ENCODE measurements around the gene SORBS2. TPM values are rescaled to one million over a fixed set of nuclear protein-coding genes. Genes with fewer than 3 reads are reported as not detected.

The SORBS2 gene
- polyA plus RNA-seq, 1 donor from 2014 or later: 46.0 TPM

DNA sequence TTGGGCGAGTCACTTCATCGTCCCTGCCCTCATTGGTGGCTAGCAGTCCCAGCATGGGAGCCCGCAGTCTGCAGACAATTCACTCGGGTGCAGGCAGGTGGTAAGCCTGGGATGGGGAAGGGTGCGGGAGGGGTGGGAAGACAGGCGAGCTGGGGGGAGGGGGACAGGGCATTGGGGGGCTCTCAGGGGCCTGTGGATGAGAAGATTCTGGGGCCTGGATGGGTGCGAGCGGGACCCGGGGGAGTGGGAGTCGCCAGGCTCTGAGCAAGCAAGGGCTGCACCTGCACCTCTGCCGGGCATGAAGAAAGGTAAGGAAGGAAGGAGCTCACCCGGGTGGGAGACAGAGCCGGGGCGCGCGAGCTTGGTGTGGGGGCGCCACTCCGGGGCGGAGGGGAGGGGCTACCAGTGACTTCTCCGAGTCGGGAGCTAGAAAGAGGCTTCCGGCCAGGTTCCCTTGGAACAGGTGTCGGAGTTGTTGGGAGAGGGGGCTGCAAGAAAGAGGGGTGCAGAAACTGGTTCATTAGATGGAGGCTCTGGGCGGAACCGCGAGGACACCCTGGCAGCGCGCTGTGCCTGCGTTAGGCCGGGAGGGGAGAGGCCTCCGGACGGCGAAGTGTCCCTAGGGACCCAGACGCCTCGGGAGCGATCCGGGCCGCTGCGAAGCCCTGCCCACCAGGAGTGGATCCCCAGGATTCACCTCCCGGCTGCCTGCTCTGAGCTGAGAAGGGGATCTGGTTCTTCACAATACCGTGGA is 173.3 kb downstream of the SORBS2 start:
- Histone ChIP-seq H3K9me2 (ENCODE audit: insufficient read depth, low read length) (no peaks in the 10 kb centered on the region), H3K27me3 (ENCODE audit: insufficient read depth, low read depth, low read length) (no peaks in the 10 kb centered on the region), H3K9me3 (ENCODE audit: low read length) (no peaks in the 10 kb centered on the region), H3K79me2 (replicated peaks; ENCODE audit: insufficient read depth, low read length) (no peaks in the 10 kb centered on the region), H3K4me3 (ENCODE audit: low read length) (no peak overlapping the region), H3K9ac (ENCODE audit: low read length) (no peak overlapping the region), H3K36me3 (ENCODE audit: insufficient read depth, low read length) (peaks cover 8% of the 10 kb centered on the region), H3F3A (ENCODE audit: insufficient read depth, low read length, poor library complexity, severe bottlenecking) (no peaks in the 10 kb centered on the region), H2AFZ (ENCODE audit: low read depth, low read length) (no peak overlapping the region), H4K20me1 (ENCODE audit: insufficient read depth) (no peaks in the 10 kb centered on the region), H3K27ac (ENCODE audit: low read length) (no peak overlapping the region), H3K4me2 (ENCODE audit: low read length) (no peak overlapping the region)
- TF ChIP-seq POLR2AphosphoS5 (IDR thresholded peaks at IDR 0.05) (no peak), EZH2 (IDR thresholded peaks at IDR 0.05; ENCODE audit: borderline replicate concordance, insufficient read depth, low read length, poor library complexity, severe bottlenecking) (no peak), EP300 (conservative IDR thresholded peaks at IDR 0.05; ENCODE audit: poor library complexity, severe bottlenecking) (no peak), MXI1 (conservative IDR thresholded peaks at IDR 0.05; ENCODE audit: poor library complexity, severe bottlenecking) (no peak), RAD21 (conservative IDR thresholded peaks at IDR 0.05) (no peak), TAF1 (IDR thresholded peaks at IDR 0.05; ENCODE audit: low read depth) (no peak)
- TF ChIP-seq, protein P1, sequence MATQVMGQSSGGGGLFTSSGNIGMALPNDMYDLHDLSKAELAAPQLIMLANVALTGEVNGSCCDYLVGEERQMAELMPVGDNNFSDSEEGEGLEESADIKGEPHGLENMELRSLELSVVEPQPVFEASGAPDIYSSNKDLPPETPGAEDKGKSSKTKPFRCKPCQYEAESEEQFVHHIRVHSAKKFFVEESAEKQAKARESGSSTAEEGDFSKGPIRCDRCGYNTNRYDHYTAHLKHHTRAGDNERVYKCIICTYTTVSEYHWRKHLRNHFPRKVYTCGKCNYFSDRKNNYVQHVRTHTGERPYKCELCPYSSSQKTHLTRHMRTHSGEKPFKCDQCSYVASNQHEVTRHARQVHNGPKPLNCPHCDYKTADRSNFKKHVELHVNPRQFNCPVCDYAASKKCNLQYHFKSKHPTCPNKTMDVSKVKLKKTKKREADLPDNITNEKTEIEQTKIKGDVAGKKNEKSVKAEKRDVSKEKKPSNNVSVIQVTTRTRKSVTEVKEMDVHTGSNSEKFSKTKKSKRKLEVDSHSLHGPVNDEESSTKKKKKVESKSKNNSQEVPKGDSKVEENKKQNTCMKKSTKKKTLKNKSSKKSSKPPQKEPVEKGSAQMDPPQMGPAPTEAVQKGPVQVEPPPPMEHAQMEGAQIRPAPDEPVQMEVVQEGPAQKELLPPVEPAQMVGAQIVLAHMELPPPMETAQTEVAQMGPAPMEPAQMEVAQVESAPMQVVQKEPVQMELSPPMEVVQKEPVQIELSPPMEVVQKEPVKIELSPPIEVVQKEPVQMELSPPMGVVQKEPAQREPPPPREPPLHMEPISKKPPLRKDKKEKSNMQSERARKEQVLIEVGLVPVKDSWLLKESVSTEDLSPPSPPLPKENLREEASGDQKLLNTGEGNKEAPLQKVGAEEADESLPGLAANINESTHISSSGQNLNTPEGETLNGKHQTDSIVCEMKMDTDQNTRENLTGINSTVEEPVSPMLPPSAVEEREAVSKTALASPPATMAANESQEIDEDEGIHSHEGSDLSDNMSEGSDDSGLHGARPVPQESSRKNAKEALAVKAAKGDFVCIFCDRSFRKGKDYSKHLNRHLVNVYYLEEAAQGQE (IDR thresholded peaks at IDR 0.05; ENCODE audit: borderline replicate concordance): no peak

- Histone ChIP-seq H3K9me2 (ENCODE audit: insufficient read depth, low read length) (no peaks in the 10 kb centered on the region), H3F3A (ENCODE audit: insufficient read depth, low read length, poor library complexity, severe bottlenecking) (no peaks in the 10 kb centered on the region), H3K9me3 (ENCODE audit: low read length) (no peaks in the 10 kb centered on the region), H2AFZ (ENCODE audit: low read depth, low read length) (no peak overlapping the region), H3K4me2 (ENCODE audit: low read length) (no peak overlapping the region), H3K27me3 (ENCODE audit: insufficient read depth, low read depth, low read length) (no peaks in the 10 kb centered on the region), H3K79me2 (replicated peaks; ENCODE audit: insufficient read depth, low read length) (no peaks in the 10 kb centered on the region), H3K4me3 (ENCODE audit: low read length) (no peak overlapping the region), H3K27ac (ENCODE audit: low read length) (no peak overlapping the region), H3K36me3 (ENCODE audit: insufficient read depth, low read length) (peaks cover 8% of the 10 kb centered on the region), H3K9ac (ENCODE audit: low read length) (no peak overlapping the region), H4K20me1 (ENCODE audit: insufficient read depth) (no peaks in the 10 kb centered on the region)
- TF ChIP-seq, protein P1 (IDR thresholded peaks at IDR 0.05; ENCODE audit: borderline replicate concordance): no peak
- TF ChIP-seq, protein P2, sequence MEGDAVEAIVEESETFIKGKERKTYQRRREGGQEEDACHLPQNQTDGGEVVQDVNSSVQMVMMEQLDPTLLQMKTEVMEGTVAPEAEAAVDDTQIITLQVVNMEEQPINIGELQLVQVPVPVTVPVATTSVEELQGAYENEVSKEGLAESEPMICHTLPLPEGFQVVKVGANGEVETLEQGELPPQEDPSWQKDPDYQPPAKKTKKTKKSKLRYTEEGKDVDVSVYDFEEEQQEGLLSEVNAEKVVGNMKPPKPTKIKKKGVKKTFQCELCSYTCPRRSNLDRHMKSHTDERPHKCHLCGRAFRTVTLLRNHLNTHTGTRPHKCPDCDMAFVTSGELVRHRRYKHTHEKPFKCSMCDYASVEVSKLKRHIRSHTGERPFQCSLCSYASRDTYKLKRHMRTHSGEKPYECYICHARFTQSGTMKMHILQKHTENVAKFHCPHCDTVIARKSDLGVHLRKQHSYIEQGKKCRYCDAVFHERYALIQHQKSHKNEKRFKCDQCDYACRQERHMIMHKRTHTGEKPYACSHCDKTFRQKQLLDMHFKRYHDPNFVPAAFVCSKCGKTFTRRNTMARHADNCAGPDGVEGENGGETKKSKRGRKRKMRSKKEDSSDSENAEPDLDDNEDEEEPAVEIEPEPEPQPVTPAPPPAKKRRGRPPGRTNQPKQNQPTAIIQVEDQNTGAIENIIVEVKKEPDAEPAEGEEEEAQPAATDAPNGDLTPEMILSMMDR (IDR thresholded peaks at IDR 0.05; ENCODE audit: poor library complexity, severe bottlenecking): no peak
- TF ChIP-seq TAF1 (IDR thresholded peaks at IDR 0.05; ENCODE audit: low read depth): no peak
- TF ChIP-seq MXI1 (conservative IDR thresholded peaks at IDR 0.05; ENCODE audit: poor library complexity, severe bottlenecking): no peak
- no peak for TF ChIP-seq RAD21 (conservative IDR thresholded peaks at IDR 0.05)
- TF ChIP-seq EZH2 (IDR thresholded peaks at IDR 0.05; ENCODE audit: borderline replicate concordance, insufficient read depth, low read length, poor library complexity, severe bottlenecking): no peak
- TF ChIP-seq SMC3 (conservative IDR thresholded peaks at IDR 0.05; ENCODE audit: poor library complexity): no peak
- no peak for TF ChIP-seq EP300 (conservative IDR thresholded peaks at IDR 0.05; ENCODE audit: poor library complexity, severe bottlenecking)
- no peak for TF ChIP-seq POLR2AphosphoS5 (IDR thresholded peaks at IDR 0.05)
These were observed 173.9 kb downstream of the SORBS2 start for GRCh38 chr4:185638093-185638492.
